ENCODE measurements around the gene SLC6A15.
A peak's percentile ranks its signal among the peaks of the same experiment; 100 is the strongest.

SLC6A15 gene

GRCh38 chr12:84912198-84913128, at the start of gene SLC6A15:
Gene SLC6A15, minus strand, starts transcription at chr12:84912799. Its CDS starts 20,679 bp downstream, at chr12:84892120.
- DNase-seq = peak; percentile 96

- no peak for DNase-seq
Observed at GRCh38 chr12:84960918-84961317, 48.3 kb upstream of the SLC6A15 start.

DNA sequence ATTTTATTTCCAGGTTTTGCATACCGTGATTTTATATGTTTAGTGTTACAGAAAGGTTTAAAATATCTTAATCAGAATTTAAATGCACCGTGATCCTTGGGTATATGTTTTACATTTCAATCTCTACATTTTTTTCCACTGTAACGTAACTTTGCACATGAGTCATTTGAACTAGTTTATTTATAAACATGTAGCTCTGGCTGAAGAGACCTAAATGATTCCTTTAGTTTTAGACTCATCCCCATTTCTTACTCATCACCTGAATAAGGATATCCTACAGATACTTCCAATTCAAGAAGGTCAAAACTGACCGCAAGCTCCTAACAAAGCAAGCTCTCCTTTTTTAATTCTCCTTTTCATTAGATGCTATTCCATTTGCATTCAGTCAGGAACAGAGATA, 42.7 kb upstream of the SLC6A15 start:
- no peak for DNase-seq

DNA sequence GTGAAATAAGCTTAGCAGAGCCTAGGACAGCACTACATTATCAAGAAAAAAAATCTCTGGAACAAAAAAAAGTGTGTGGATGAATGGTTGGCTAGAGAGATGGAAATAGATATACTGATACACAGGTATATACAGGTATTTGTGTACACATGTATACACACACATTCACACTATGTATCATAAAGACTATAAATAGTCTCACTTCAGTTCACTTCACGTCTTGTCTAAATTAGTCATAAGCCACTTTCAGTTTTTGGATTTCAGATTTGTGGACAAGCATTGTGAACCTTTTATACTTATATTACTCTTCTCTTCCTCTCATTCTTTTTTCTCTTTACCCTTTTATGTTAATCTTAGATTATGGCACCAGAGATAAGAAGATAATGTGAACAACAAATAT, 41.8 kb upstream of the SLC6A15 start:
- no peak for DNase-seq

- DNase-seq = no peak
Observed at GRCh38 chr12:84950971-84951546, 38.5 kb upstream of the SLC6A15 start.

DNA sequence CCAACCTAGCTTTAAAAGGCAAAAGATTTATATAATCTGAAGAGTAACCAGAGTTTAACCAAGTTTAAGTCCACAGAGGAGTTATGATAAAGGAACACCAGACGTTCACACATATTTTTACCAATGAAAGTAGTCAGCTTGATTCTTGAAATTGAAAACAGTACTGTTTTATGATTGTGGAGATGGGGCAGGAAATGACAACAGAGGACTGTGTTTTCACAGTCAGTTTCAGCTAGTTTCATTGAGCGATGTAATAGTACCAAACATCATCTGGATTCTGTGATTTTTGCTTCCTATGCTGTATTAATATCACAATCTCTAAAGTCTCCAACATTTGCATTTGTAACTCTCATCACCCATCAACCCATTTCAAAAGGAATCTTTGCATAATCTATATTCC, 34.2 kb upstream of the SLC6A15 start:
- no peak for DNase-seq

GRCh38 chr12:84937415-84937814, 24.8 kb upstream of the SLC6A15 start:
- DNase-seq = no peak

DNA sequence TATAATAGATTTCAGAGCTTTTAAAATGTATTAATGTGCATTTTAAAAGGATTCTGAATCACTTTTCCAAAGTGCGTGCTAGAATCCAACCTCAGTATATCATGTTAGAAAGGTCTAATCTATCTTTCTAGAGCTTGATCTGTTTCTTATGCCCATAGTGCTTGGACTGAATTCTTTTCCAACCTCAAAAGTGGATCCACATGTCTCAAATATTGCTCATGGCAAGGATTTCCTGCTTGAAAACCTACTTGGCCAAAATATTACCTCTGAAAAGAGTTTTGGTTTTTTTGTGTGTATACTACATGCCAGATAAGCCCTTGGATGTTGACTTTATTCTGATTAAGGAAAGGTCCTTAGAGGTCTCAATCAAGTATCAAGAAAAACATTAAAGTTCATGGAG, 16.9 kb upstream of the SLC6A15 start:
- no peak for DNase-seq

DNA sequence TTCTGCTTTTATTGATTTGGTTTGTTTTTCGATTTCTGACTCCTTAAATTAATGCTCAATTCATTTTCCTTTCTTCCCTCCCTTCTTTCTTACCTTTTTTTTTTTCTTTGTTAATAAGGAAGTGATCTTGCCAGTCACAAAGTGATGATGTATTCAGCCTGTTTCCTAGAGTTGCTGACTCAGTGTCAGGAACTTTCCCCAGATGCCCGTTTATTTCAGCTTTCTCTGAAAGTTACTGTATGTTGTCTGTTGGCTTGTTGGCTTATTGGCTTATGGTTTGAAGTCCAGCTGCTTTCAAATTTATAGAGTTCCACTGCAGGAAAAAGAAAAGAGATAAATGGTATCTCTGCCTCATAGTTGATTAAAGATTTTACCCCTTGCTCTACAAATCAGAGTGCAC, 12.4 kb upstream of the SLC6A15 start:
- no peak for DNase-seq

DNA sequence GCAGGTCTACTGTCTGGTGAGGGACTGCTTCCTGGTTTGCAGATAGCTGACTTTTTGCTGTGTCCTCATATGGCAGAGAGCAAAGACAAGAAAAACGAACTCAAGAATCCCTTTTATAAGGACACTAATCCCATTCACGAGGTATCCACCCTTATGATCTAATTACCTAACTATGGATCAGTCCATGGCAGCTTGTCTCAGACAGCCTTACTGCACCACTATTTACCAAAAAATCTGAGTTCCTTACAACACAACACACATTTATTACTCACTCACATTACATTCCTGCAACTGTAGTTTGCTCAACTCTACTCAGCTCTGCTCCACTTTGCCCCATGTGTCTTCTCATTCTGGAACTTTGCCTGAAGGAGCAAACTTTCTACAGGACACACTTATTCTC, 10.1 kb upstream of the SLC6A15 start:
- no peak for DNase-seq

GRCh38 chr12:84920331-84920730, 7.7 kb upstream of the SLC6A15 start:
- DNase-seq = no peak

DNA sequence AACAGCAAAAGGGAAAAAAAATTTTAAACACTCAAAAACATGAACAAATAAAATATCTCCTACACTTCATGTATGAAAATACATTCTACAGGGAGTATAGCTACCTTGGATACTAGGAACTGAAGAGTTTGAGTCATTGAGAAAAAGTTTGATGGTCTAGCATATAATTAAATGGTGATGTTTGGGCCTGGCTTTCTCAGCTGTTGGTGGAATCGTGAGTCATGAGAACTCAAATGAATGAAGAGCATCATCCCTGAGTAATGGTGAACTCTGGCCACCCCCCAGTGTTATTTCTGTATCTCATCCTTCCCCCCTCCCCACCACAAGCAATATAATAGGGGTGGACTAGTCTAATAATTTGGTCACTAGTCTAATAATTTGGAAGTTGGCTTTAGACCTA, 6.7 kb upstream of the SLC6A15 start:
- no peak for DNase-seq

DNA sequence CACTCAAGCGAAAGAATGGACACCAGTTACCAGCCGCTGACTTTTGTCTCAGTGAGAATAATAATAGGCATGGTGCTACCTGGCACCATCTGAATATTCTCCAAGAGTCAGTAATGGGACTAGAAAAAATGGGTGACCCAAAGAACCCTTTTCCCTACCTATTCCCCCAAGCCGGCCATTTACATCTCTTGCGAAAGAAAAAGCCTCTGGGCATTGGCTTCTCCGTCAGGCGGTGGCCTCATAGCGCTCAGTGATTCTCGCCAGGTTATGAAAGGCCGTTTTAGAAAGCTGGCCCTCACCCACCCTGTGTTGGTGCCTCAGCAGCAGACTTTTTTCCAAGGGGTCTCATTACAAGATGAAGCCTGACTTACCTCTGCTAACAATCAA, 523 bp upstream of the SLC6A15 start:
- peak; percentile 65 for DNase-seq

DNA sequence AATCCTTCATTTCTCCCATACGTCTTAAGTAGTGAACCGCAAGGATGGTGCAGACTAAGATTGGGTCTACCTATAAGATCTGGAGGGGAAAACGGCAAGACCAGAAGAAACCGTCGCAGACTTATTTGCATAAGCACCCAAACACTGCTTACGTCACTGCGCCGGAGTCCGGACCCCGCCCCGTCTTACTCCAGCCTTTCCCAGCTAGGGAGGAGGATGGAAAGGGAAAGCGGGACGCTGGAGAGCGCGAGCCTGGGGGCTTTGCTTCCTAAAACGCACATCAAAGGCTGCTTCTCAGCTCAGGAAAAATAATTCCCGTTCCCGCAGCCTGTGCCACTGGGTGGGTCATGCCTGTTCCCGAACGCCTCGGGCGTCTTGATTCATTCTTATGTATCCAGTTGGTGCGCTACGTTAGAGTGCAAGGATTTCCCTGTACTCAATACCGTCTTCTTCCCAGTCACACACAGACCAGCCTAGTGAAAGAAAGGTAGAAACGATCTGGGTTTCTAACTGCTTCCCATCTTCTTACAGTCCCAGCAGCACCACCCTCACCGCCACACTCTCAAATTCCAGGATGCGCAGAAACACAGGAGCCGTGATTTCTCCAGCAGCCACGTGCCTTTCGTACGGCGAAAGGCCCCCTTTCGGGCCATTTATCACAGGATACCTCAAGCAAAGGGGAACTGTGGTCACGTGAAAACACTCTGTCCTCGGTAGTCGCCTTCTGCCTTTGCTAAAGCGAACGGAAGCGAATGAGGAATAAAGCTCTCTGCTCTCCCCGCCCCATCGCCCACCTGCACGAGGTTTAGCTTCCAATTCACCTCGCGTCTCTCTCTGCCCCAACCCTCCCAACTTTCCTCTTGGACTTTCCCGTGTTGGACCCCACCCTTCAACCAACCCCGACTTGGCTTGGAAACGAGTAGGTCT, 1.1 kb downstream of the SLC6A15 start:
- DNase-seq = peak; percentile 93

- DNase-seq = peak; percentile 75
Observed at GRCh38 chr12:84910549-84911241, 1.9 kb downstream of the SLC6A15 start.

GRCh38 chr12:84904051-84904450, 8.5 kb downstream of the SLC6A15 start:
- no peak for DNase-seq

GRCh38 chr12:84891106-84891838, 21.3 kb downstream of the SLC6A15 start:
- DNase-seq = no peak

GRCh38 chr12:84889818-84890217, 22.8 kb downstream of the SLC6A15 start:
- no peak for DNase-seq

DNA sequence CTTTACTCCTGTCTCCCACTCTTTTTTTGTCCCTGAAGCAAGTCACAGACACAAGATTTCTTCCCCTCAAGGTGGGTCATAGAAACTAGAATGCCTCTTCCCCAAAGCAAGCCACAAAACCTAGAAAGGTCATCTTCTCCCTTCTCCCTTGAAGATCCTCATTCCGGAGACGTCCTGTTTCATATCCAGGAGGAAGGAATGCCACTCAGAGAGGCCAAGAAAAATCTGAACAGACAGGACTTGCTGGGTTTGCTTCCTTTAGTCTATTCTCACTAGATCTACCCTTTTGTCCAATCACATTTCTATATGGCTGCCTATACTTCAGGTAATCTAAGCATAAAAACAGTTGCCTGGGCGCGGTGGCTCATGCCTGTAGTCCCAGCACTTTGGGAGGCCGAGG, 23.7 kb downstream of the SLC6A15 start:
- DNase-seq = no peak

GRCh38 chr12:84877340-84877739, 35.3 kb downstream of the SLC6A15 start:
- DNase-seq = peak; percentile 15

DNA sequence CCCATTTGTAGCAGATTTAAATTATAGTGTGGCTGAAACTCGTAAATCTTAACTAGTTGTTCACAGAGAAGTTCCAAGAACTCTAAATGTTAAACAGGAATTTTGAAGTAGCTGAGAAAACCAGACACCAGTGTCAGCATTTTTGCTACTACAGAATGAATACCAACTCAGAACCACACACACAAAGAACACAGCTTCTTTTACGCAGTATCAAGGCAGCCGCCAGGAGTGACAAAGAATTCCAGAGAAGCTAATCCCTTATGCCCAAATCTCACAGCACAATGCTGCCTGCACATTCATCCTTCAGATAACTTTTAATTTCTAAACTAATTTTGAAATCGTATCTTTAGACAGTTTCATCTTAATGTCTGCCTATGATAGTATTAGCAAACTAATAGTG, 37.4 kb downstream of the SLC6A15 start:
- DNase-seq = peak; percentile 10

DNA sequence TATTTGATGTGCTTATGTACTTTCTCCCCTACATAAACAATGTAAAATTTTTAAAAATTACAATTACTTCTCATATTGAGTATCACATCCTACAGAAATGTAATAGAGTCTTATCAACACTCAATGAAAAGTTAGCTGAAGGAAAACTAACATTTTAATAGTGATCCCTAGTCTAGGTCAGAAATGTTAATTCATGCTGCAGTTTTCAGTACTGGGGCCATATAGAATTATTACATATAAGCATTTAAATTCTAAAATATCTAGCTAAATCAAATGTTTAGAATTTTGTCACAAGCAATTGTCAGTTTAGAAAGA, 37.8 kb downstream of the SLC6A15 start:
- no peak for DNase-seq

Measured in NCI-H69 (cell line).